GM15510 (cell line): ENCODE data around the gene KDM4C.

ENCODE experiments used
- POLR2A ChIP-seq: IDR thresholded peaks from 3 replicates; pipeline ENCODE4 v1.6.1; 2011; ENCODE audit warnings: borderline replicate concordance; ENCODE audit not compliant: insufficient read length; ENCODE audit errors: extremely low read depth

Gene KDM4C

DNA sequence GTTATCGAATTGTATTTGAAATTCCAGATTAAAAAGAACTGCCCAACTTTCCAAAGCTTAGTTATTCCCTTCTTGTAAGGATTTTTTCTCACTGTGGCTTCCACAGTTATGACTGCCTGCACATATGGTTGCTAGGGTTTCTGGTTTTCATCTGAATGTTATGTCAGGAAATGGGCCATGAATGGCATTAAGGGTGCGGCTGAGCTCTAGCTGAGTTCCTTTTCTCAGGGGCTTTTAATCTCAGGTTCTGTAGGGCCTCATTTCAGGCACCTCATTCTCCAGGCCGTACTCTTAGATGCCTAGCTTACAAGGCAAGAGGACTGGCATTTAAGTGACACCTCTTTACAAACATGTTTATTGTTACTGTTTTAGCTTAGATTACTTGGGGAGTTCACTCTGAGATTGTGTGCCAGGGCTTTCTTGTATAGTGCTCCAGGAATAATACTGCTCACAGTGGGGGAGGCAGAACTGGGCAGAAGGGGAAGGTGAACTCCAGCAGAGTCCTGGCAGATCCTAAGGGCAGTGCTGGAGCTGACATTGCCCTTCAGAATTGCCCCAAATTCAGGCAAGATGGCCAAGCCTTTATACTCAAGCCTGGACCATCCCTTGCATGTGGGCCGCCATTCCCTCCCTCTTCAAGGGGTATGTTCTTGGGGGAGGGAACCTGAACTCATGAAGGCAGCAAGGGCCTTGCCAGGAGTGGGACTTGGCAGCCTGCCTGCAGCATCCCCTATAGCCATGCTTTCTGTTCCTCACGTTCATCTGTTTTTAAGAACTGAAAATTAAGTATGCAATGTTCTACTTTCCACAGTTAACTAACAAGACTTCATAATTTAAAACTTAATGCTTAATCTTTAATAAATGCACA lies 111.5 kb downstream of the KDM4C start:
- no peak for TF ChIP-seq POLR2A

GRCh38 chr9:6870149-6870548 lies 112.4 kb downstream of the KDM4C start:
- TF ChIP-seq POLR2A: no peak

GRCh38 chr9:6870650-6871477 lies 113.1 kb downstream of the KDM4C start:
- TF ChIP-seq POLR2A: no peak

- no peak for TF ChIP-seq POLR2A
Measured at GRCh38 chr9:6873857-6874256, 116.1 kb downstream of the KDM4C start.

DNA sequence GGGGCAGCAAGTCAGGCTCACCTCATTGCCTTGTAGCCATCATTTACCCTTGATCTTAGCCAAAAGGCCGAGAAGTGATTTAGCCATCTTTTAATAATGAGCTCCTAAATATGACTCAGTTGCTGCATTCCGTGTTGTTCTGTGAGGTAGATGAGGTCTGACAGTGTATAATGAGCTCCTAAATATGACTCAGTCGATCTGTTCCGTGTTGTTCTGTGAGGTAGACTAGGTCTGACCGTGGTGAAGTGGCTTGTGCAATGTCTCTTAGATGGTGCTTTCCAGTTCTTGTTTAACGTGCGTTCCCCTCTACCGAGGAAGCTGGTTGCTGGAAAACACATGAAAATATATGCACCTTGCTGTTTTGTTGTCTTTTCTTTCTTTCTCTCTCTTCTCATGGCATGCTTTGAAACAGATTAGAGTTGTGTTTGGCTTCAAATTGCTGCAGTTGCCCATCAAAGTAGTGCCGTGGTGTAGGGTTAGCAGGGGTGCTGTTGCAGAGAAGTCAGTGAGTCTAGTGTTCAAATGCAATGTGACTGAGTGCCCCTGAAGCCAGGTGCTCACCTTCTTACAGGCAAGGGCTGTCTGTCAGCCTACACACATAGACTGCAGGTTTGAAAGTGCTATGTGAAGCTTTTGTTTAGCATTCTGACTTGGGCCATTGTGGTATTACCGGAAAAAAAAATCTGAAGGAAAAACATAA lies 118.6 kb downstream of the KDM4C start:
- TF ChIP-seq POLR2A: no peak

GRCh38 chr9:6877671-6878161 lies 119.9 kb downstream of the KDM4C start:
- TF ChIP-seq POLR2A: no peak

- no peak for TF ChIP-seq POLR2A
Measured at GRCh38 chr9:6880626-6881025, 122.9 kb downstream of the KDM4C start.

- no peak for TF ChIP-seq POLR2A
Measured at GRCh38 chr9:6884101-6884500, 126.3 kb downstream of the KDM4C start.

DNA sequence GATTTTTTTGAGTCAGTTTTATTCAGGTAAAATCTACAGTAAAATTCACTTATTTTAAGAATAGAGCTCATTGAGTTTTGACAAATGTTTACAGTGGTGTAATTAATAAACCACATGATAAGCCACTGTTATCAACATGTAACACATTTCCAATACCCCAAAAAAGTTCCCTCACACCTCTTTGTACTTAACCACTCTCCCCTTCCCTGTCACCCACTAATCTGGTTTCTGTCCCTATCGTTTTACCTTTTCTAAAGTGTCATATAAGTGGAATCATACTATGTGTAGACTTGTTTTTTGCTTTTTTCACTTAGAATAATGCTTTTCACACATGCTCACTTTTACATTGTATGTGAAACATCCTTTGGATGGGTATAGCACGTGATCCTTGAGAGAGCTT lies 127.2 kb downstream of the KDM4C start:
- TF ChIP-seq POLR2A: no peak

- no peak for TF ChIP-seq POLR2A
Measured at GRCh38 chr9:6887051-6887450, 129.3 kb downstream of the KDM4C start.

- no peak for TF ChIP-seq POLR2A
Measured at GRCh38 chr9:6889868-6890267, 132.1 kb downstream of the KDM4C start.

- no peak for TF ChIP-seq POLR2A
Measured at GRCh38 chr9:6893350-6894131, 135.8 kb downstream of the KDM4C start.

DNA sequence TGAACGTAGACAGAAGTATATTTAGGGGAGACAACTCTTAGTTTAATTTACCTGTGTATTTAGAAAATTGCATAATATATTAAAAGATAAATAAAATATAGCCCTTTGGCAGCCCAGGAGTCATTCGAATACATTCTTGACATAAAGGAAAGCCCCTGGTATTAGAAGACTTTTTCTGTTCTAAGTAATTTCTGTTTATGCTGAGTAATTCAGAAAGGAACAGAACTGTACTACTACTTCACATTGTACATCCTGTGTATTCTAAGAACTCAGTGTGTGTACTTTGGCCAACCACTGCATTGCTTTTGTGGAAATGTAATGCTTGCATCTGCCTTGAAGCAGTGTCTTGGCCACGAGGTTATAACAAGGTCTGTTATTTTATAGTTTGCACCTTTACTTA lies 136.4 kb downstream of the KDM4C start:
- TF ChIP-seq POLR2A: no peak

- TF ChIP-seq POLR2A: no peak
Measured at GRCh38 chr9:6895754-6896153, 138.0 kb downstream of the KDM4C start.

DNA sequence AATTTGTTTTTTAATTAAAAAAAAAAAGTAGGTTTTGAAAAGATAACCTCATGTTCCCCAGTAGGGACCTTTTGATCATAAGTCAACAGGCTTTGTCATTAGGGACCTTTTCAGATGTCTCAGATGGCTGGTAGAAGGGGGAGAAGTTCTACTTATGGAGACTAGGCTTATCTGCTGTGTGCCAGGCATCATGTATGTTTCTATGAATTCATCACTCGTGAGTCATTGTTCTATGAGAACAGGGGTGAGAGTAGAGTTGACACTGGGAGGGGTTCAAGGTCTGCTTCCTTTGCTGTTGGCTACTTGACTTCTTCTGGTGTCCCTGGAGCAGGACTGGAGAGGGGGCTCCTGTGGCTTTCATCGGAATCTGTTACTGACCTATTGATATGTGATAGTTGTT lies 138.8 kb downstream of the KDM4C start:
- no peak for TF ChIP-seq POLR2A

- no peak for TF ChIP-seq POLR2A
Measured at GRCh38 chr9:6897207-6897822, 139.5 kb downstream of the KDM4C start.
